ENCODE measurements around the gene DCX. TPM values are rescaled to one million over a fixed set of nuclear protein-coding genes. Genes with fewer than 3 reads are reported as not detected.

The DCX gene
- polyA plus RNA-seq, 3 donors = not detected

DNA sequence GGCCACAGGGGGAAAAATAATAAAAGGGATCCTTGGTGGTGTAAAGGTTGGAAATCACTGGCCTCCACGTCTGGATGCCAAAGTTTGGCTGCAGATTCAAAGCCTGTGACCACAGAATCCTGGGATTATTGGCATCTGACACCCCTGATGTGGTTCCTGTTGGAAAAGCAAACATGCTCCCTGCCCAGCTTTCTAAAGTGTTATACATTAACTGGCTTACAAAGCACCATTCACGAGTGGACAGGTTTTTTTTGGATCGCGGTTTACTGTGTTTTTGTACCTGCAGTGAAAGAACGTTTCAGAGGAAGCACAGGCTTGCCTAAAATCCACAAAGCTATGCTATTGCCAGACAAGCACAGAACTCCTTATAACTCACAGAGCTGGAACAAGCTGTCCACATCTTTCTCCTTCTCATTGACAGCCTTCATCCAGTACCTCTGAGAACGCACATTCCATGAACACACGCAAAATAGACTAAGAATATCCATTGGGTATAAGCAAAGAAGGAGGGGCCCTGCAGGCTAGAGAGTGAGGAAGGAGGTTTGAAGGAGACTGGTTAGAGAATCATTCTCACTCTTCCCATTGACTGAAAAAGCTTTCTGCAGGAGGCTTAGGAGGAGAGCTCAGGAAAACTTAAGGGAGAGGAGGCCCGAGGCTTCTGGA, 127.2 kb downstream of the DCX start:
- Histone ChIP-seq H4K20me1 (ENCODE audit: insufficient read depth, low read length) (no peaks in the 10 kb centered on the region), H3K9ac (ENCODE audit: insufficient read depth, low read length, poor library complexity, severe bottlenecking) (no peak overlapping the region), H3K4me2 (replicated peaks; ENCODE audit: extremely low read depth, low read length, poor library complexity, severe bottlenecking) (no peak overlapping the region), H3K4me3 (replicated peaks in 1 of 3; ENCODE audit: low read depth in 2 of 3, low read length in 3 of 3) (no peak overlapping the region), H3K79me2 (ENCODE audit: insufficient read depth, low read length) (no peaks in the 10 kb centered on the region), H3K9me3 (replicated peaks in 1 of 2; ENCODE audit: control insufficient read depth in 1 of 2, insufficient read depth in 1 of 2, low read length in 2 of 2) (no peaks in the 10 kb centered on the region), H3K27me3 (ENCODE audit: control insufficient read depth in 2 of 2, insufficient read depth in 2 of 2, low read length in 2 of 2) (peaks cover 0 to 2% of the 10 kb centered on the region in 2 donors), H3K36me3 (replicated peaks in 1 of 2; ENCODE audit: control insufficient read depth in 1 of 2, insufficient read depth in 2 of 2, low read length in 2 of 2) (no peaks in the 10 kb centered on the region), H3K4me1 (ENCODE audit: control insufficient read depth in 1 of 2, insufficient read depth in 2 of 2, low read length in 2 of 2) (no peaks in the 10 kb centered on the region), H3K27ac (ENCODE audit: low read depth in 1 of 2, low read length in 2 of 2) (no peak overlapping the region), H2AFZ (ENCODE audit: insufficient read depth, low read depth, low read length, poor library complexity, severe bottlenecking) (no peak overlapping the region)
- H3K9me3 Mint-ChIP-seq = peaks cover 0 to 2% (median 0%) of the 10 kb centered on the region in 7 donors
- no peak for DNase-seq
- TF ChIP-seq, protein P1, sequence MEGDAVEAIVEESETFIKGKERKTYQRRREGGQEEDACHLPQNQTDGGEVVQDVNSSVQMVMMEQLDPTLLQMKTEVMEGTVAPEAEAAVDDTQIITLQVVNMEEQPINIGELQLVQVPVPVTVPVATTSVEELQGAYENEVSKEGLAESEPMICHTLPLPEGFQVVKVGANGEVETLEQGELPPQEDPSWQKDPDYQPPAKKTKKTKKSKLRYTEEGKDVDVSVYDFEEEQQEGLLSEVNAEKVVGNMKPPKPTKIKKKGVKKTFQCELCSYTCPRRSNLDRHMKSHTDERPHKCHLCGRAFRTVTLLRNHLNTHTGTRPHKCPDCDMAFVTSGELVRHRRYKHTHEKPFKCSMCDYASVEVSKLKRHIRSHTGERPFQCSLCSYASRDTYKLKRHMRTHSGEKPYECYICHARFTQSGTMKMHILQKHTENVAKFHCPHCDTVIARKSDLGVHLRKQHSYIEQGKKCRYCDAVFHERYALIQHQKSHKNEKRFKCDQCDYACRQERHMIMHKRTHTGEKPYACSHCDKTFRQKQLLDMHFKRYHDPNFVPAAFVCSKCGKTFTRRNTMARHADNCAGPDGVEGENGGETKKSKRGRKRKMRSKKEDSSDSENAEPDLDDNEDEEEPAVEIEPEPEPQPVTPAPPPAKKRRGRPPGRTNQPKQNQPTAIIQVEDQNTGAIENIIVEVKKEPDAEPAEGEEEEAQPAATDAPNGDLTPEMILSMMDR (IDR thresholded peaks at IDR 0.05) = no peak
- peaks cover 0 to 6% (median 0%) of the 10 kb centered on the region in 3 donors for H3K27me3 Mint-ChIP-seq (ENCODE audit: low read depth in 3 of 3)
- WGBS (ENCODE audit: insufficient coverage) = 50% methylated on average over 1 of the region's 8 CpGs
- no peak overlapping the region for H3K4me3 Mint-ChIP-seq
- H3K36me3 Mint-ChIP-seq = no peaks in the 10 kb centered on the region
- H3K4me1 Mint-ChIP-seq = no peaks in the 10 kb centered on the region
- intact Hi-C loops (cut with micrococcal nuclease) = no loop called here
- no peak overlapping the region for H3K27ac Mint-ChIP-seq

DNA sequence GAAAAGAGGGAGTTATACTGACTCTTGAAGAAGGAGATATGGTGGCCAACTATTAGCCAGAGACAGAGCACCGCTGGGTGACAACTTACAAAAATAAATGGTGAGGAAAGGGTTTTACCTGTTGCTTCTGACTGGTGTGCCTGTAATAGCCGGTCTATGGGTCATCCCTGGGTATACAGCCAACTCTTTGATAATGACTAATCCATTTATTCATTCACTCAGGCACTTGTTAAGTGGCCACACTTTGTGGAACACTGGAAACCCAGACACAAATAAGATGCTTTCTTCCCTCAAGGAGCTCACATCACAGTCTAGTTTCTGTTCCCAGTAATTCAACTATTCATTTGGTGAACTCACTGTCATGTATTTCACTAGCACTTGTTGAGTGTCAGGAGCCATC, 128.5 kb downstream of the DCX start:
- H3K79me2 ChIP-seq (ENCODE audit: insufficient read depth, low read length) = no peaks in the 10 kb centered on the region
- no peaks in the 10 kb centered on the region for H3K4me1 ChIP-seq (ENCODE audit: control insufficient read depth in 1 of 2, insufficient read depth in 2 of 2, low read length in 2 of 2)
- no peak for DNase-seq
- H4K20me1 ChIP-seq (ENCODE audit: insufficient read depth, low read length) = no peaks in the 10 kb centered on the region
- no peaks in the 10 kb centered on the region for H3K9me3 ChIP-seq (replicated peaks in 1 of 2; ENCODE audit: control insufficient read depth in 1 of 2, insufficient read depth in 1 of 2, low read length in 2 of 2)
- TF ChIP-seq, protein P1 (IDR thresholded peaks at IDR 0.05) = no peak
- Mint-ChIP-seq H3K27ac (no peak overlapping the region), H3K36me3 (no peaks in the 10 kb centered on the region), H3K4me1 (no peaks in the 10 kb centered on the region), H3K27me3 (ENCODE audit: low read depth in 3 of 3) (peaks cover 0 to 6% (median 2%) of the 10 kb centered on the region in 3 donors), H3K9me3 (peaks cover 0 to 2% (median 0%) of the 10 kb centered on the region in 7 donors), H3K4me3 (no peak overlapping the region)
- H2AFZ ChIP-seq (ENCODE audit: insufficient read depth, low read depth, low read length, poor library complexity, severe bottlenecking) = no peak overlapping the region
- intact Hi-C loops (cut with micrococcal nuclease) = no loop called here
- no peak overlapping the region for H3K9ac ChIP-seq (ENCODE audit: insufficient read depth, low read length, poor library complexity, severe bottlenecking)
- no peaks in the 10 kb centered on the region for H3K36me3 ChIP-seq (replicated peaks in 1 of 2; ENCODE audit: control insufficient read depth in 1 of 2, insufficient read depth in 2 of 2, low read length in 2 of 2)
- H3K27me3 ChIP-seq (ENCODE audit: control insufficient read depth in 2 of 2, insufficient read depth in 2 of 2, low read length in 2 of 2) = peaks cover 0 to 4% of the 10 kb centered on the region in 2 donors
- no peak overlapping the region for H3K4me3 ChIP-seq (replicated peaks in 1 of 3; ENCODE audit: low read depth in 2 of 3, low read length in 3 of 3)
- WGBS (ENCODE audit: insufficient coverage) = no CpG with 5 or more reads among the region's 2 CpGs
- no peak overlapping the region for H3K4me2 ChIP-seq (replicated peaks; ENCODE audit: extremely low read depth, low read length, poor library complexity, severe bottlenecking)
- no peak overlapping the region for H3K27ac ChIP-seq (ENCODE audit: low read depth in 1 of 2, low read length in 2 of 2)
